ENCODE data around the gene KCNC3.

KCNC3 gene

DNA sequence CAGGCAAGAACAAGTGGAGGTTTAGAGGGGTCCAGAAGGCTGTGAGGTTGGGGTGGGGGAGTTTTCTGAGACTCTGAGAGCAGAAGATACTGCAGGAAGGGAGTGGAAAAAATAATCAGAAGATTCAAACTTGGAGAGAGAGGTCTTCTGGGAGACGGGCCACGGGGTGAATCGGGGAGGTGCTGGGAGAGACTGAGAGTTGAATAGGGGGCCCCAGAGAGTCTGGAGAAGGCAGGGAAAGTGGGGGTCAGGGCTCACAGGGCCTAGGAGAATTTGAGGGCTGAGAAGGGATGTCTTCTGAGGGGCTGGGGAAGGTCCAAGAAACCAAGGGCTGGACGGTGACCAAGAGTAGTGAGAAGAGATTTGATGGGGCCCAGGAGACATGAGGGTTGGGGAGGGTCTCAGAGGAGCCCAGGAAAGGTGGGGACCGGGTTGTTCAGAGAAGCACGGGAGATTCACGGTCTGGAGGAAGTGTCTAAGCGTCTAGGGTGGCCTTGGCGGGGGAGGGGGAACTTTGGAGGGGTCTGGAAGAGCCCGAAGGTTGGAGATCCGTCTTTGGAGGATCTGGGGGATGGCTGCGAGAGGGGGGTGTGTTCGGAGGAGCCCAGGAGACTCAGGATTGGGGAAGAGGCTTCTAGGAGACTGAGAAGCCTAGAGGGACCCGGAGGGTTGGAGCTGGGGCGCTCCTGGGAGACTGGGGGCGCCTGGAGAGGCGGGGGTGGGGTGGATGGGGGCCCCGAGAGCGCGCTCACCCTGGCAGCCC, 1.5 kb downstream of the KCNC3 start:
- DNase-seq (ENCODE audit: low read depth) = no peak

DNA sequence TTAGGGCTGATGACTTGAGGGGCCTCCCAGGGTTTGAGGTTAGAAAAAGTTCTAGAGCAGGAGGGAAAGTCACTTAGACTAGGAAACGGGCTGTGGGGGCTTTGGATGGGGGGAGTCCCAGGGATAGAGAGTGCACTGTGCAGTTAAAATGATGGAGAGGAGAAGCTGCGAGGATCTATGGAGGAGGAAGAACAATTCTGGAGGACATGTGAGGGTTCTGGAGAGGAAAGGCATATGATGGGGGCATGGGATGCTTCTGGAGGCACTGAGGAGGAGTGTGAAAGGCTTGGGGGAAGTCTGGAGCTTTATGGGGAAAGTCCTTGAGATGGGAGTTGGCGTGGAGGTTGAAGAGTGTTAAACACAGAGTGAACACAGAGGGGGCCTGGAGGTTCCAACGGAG, 2.2 kb downstream of the KCNC3 start:
- no peak for DNase-seq (ENCODE audit: low read depth)

GRCh38 chr19:50326101-50326664, 3.0 kb downstream of the KCNC3 start:
- no peak for DNase-seq (ENCODE audit: low read depth)

- peak; percentile 65 for DNase-seq (ENCODE audit: low read depth)
These were observed 3.7 kb downstream of the KCNC3 start for GRCh38 chr19:50325310-50326100.

DNA sequence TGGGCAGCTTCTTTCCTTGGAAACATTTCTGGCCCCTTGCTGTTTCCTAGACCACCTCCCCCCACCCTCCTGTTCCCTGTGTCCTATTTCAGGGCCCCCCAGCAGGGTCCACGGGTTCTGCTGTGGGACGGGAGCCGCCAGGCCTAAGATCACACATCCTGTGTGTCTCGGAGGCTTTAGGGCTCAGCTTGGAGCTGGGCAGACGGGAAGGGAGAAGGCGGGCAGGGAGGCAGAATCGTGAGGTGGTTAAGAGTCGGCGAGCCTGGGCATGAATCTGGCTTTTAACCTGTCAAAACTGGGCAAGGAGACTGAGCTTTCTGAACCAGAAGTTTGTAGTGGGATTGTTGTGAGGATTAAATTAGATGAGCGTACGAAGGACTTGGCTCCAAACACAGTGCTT, 4.8 kb downstream of the KCNC3 start:
- no peak for DNase-seq (ENCODE audit: low read depth)

GRCh38 chr19:50323782-50324133, 5.4 kb downstream of the KCNC3 start:
- DNase-seq (ENCODE audit: low read depth) = no peak

DNA sequence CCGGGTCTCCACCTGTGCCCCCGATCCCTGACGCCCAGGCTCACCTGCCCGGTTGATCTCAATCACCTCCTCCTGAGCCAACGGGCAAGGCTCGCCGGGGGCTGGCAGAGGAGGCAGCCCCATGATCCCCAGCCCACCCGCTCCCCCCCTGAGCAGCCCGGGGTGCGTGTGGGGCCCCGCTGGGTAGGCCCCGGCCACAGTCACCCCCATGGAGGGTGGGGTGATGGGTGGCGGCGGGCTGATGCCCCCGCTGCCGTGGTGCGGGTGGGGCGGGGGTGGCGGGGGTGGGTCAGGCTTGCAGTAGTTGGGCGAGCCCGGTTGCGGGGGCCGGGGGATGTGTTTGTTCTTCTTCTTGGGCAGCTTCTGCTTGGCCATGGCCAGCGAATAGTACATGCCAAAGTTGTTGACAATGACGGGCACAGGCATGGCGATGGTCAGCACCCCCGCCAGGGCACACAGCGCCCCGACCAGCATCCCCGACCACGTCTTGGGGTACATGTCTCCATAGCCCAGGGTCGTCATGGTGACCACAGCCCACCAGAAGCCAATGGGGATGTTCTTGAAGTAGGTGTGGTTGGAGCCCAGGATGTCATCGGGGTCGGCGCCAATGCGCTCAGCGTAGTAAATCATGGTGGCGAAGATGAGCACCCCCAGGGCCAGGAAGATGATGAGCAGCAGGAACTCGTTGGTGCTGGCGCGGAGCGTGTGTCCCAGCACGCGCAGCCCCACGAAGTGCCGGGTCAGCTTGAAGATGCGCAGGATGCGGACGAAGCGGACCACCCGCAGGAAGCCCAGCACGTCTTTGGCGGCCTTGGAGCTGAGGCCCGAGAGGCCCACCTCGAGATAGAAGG, 6.0 kb downstream of the KCNC3 start:
- DNase-seq (ENCODE audit: low read depth) = no peak

DNA sequence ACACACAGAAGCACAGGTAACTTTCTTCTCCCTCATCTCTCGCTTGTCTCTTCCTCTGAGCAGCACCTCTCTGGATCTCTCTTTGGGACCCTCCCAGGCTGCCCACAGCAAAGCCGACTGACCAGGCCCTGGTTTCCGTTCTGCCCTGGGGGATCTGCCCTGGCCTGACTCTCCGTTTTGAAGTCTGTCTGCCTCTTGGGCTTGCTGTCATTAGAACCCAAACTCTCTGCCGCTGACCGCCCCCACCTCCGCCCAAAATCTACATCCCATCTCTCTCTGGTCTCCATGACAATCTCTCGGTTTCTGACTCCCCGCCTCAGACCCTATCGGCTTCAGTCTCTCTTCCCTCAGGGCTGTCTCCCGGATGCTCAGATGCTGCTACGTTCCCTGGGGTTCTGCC, 6.9 kb downstream of the KCNC3 start:
- no peak for DNase-seq (ENCODE audit: low read depth)

DNA sequence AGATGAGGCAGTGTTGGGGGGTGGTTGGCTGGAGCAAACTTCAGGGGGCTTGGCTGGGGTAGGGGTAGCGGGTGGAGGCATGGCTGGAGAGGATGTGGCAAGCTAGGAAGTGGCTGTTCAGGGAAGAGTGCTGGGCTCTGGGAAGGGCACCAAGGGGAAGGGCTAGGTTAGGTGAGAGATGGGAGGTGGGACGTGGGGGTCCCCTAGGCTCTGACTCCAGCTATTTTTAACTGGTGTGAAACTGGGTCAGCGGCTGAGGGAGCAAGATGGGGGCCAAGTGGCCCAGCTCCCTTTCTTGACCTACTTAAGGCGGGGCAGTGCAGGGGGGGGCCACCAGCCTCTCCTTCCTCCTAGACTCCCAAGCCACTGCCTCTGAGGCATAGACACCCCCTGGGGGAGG, 7.3 kb downstream of the KCNC3 start:
- no peak for DNase-seq (ENCODE audit: low read depth)

DNA sequence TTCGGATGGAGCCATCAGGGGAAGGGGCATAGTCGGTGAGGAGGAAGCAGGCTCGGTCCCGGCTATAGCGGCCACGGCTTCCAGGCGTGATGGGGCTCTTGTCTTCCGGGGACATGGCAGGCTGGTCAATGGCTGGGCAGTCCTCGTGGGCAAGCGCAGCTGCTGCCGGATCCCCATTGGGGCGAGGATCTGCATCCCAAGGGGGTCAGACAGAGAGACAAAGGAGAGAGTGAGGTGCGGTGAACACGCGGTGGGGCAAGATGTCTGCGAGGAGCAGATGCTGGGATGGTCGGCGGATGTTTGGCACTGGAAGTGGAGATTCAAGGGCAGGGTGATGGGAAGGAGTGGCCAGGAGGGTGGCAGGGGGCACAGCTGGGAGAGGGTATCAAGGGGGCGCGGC, 8.6 kb downstream of the KCNC3 start:
- no peak for DNase-seq (ENCODE audit: low read depth)

DNA sequence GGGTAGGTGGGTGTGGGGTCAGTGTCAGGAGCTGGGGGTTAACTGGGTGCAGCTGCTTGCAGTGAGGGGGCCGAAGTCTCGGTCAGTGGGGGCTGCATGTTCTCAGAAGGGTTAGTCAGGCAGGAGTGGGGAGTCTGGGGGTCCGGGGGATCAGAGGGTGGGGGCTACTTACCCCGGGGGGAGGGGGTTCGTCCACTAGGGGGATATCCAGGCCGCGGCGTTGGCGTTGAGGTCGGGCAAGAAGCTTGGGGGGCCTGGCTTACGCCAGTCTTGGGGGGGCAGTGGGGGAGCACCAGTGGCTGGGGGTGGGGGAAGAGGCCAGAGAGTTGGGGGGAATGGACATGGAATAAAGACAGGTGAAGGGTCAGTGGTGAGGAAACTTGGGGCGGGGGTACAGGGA, 9.1 kb downstream of the KCNC3 start:
- no peak for DNase-seq (ENCODE audit: low read depth)

DNA sequence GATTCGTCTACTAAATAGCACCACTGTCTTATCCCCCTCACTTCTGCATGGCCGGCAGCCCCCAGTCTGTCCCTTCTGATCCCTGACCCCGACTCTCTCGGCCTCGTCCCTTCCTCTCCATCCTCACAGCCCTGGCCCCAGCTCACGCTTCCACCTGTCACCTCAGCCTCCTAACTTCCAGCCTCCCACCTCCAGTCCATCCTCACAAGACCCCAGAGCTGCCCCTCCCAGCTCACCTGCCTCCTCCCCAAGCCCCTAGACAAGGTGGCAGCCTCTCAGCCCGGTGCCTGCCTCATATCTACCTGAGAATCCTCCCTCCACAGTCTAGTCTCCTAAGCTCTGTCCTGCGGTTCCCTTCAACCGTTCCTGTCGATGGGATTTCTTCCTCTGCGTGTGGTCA, 10.0 kb downstream of the KCNC3 start:
- DNase-seq (ENCODE audit: low read depth) = no peak

- DNase-seq (ENCODE audit: low read depth) = no peak
These were observed 10.7 kb downstream of the KCNC3 start for GRCh38 chr19:50318438-50318837.

DNA sequence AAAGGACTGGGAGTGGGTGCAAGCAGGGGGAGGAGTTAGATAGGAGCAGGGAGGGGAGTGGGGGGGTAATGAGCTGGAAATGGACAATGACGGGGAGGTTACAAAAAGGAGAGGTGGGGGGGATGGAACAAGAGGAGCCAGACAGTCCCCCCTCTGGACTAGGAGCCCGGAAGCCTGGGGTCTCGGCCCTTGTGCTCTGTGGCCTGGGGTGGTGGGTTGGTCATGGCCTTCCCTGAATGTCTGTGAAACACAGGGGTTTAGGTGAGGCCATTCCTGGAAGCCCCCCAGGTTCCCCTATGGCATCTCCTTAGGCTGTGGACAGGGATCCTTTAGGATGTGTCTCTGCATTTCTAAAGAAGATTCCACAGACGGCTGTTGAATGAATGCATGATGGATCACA, 12.1 kb downstream of the KCNC3 start:
- DNase-seq (ENCODE audit: low read depth) = no peak

DNA sequence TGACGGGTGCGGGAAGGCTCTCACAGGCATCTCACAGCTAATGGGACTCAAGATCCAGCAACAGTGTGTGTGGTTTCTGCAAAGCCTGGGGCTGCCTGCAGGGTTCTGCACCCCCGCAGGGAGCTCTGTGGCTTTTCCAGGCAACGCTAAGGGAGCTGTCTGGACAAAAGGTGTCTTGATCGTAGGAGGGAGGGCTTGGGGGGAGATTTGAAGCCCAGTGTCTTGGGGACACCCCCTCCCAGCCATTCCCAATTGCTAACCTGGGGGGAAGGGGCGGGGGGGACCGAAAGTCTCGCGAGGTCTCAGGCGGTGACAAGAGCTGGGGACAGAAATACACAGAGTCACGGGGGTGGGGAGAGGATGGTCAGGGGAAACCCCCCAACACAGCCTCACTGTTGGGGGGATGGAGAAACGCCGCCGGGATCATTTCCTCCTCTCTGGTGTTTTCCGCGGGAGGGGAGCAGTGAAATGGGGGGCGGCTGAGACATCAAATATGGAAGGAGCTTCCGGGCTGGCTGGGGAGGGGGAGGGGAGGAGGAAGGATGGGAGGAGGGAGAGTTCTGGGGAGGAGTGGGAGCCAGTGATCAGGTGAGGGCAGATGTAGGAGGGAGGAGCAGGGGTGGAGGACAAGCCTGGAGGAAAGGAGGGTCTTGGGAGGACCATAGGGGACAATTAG, 13.3 kb downstream of the KCNC3 start:
- peak; percentile 27 for DNase-seq (ENCODE audit: low read depth)

- DNase-seq (ENCODE audit: low read depth) = no peak
These were observed 14.2 kb downstream of the KCNC3 start for GRCh38 chr19:50314724-50315708.

- no peak for DNase-seq (ENCODE audit: low read depth)
These were observed 15.2 kb downstream of the KCNC3 start for GRCh38 chr19:50313812-50314536.

- no peak for DNase-seq (ENCODE audit: low read depth)
These were observed 16.0 kb downstream of the KCNC3 start for GRCh38 chr19:50312967-50313811.

Measured in ELR (cell line).